22Rv1 (cell line): ENCODE results near the gene DACH1.

Experiments
- ZFX ChIP-seq: fragments of 450-650 bp; IDR thresholded peaks from 2 replicates; pipeline ENCODE4 v1.6.1; 2017; ENCODE audit warnings: antibody characterized with exemption, borderline replicate concordance
- TF ChIP-seq, protein P1 (sequence below): fragments of 450-650 bp; IDR thresholded peaks from 2 replicates; pipeline ENCODE4 v1.5.1; 2017; ENCODE audit warnings: mild to moderate bottlenecking

DNA sequence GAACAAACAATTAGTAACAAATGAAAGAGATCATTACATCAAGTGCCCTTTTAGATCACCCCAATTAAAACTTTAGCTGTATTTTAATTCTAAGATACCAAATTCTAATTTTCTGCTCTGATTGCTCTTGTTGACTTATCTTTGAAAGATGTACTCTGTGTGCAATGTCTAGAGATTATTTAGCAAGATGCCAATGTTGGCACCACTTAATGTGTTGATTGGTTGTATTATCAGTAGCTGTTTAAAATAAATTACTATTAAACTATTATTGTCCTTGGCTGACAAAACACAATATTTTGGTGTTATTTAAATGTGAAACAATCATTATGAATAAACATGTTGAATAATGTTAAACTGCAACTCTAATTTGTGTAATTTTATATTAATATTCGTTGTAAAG, 386.0 kb downstream of the DACH1 start:
- TF ChIP-seq, protein P1, sequence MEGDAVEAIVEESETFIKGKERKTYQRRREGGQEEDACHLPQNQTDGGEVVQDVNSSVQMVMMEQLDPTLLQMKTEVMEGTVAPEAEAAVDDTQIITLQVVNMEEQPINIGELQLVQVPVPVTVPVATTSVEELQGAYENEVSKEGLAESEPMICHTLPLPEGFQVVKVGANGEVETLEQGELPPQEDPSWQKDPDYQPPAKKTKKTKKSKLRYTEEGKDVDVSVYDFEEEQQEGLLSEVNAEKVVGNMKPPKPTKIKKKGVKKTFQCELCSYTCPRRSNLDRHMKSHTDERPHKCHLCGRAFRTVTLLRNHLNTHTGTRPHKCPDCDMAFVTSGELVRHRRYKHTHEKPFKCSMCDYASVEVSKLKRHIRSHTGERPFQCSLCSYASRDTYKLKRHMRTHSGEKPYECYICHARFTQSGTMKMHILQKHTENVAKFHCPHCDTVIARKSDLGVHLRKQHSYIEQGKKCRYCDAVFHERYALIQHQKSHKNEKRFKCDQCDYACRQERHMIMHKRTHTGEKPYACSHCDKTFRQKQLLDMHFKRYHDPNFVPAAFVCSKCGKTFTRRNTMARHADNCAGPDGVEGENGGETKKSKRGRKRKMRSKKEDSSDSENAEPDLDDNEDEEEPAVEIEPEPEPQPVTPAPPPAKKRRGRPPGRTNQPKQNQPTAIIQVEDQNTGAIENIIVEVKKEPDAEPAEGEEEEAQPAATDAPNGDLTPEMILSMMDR: no peak
- no peak for TF ChIP-seq ZFX
